ACC112 (cell line): ENCODE results near the gene BCL2L2.
"Not testable (repeated sequence)": the region's sequence is repeated elsewhere in the genome, so short reads cannot be mapped to it uniquely, and the experiment has no call there.

ENCODE experiments used
- H2AFZ ChIP-seq: fragments of 200-600 bp; sonication (generic); one replicate; pipeline ENCODE4 v1.6.0; 2017; ENCODE audit warnings: antibody characterized with exemption, low read length; ENCODE audit not compliant: unreplicated experiment
- H3K27ac ChIP-seq: fragments of 200-600 bp; sonication (generic); 2 replicates; pipeline ENCODE4 v1.5.1; 2014; ENCODE audit warnings: low read depth, mild to moderate bottlenecking, antibody characterized with exemption, low read length, moderate library complexity
- H3K27me3 ChIP-seq: fragments of 200-600 bp; sonication (generic); 2 replicates; pipeline ENCODE4 v1.6.1; 2014; ENCODE audit warnings: mild to moderate bottlenecking, antibody characterized with exemption, low read length, moderate library complexity, mixed read lengths; ENCODE audit not compliant: insufficient read depth
- H3K36me3 ChIP-seq: fragments of 200-600 bp; sonication (generic); 2 replicates; pipeline ENCODE4 v1.6.1; 2016; ENCODE audit warnings: mild to moderate bottlenecking, antibody characterized with exemption, low read length, moderate library complexity, mixed read lengths; ENCODE audit not compliant: insufficient read depth
- H3K4me1 ChIP-seq: fragments of 200-600 bp; sonication (generic); one replicate; pipeline ENCODE4 v1.6.1; 2016; ENCODE audit warnings: low read length, mixed read lengths; ENCODE audit not compliant: insufficient read depth, unreplicated experiment, control insufficient read depth
- H3K4me3 ChIP-seq: fragments of 200-600 bp; sonication (generic); 2 replicates; pipeline ENCODE4 v1.5.1; 2014; ENCODE audit warnings: mild to moderate bottlenecking, low read depth, low read length
- H3K79me2 ChIP-seq: fragments of 200-600 bp; sonication (generic); one replicate; pipeline ENCODE4 v1.6.0; 2016; ENCODE audit warnings: low read length; ENCODE audit not compliant: control insufficient read depth, unreplicated experiment, insufficient read depth

Gene BCL2L2

GRCh38 chr14:23316300-23316699 lies 9.7 kb downstream of the BCL2L2 start:
- Histone ChIP-seq H3K4me3 (no peak overlapping the region), H3K27ac (no peak overlapping the region), H3K36me3 (peaks cover 43% of the 10 kb centered on the region), H3K27me3 (no peaks in the 10 kb centered on the region), H2AFZ (no peak overlapping the region), H3K79me2 (peaks cover 23% of the 10 kb centered on the region), H3K4me1 (peaks cover 17% of the 10 kb centered on the region)

GRCh38 chr14:23319746-23320583 lies 13.3 kb downstream of the BCL2L2 start:
- H3K4me1 ChIP-seq = peaks cover 25% of the 10 kb centered on the region
- H3K4me3 ChIP-seq = peak overlapping the region; percentile 68
- H3K36me3 ChIP-seq = peaks cover 40% of the 10 kb centered on the region
- H3K27ac ChIP-seq = peak overlapping the region; percentile 93
- peaks cover 35% of the 10 kb centered on the region for H3K79me2 ChIP-seq
- no peaks in the 10 kb centered on the region for H3K27me3 ChIP-seq
- peak overlapping the region; percentile 98 for H2AFZ ChIP-seq

- peak within 1 kb of the TSS; percentile 93 for H3K27ac ChIP-seq
- H3K27me3 ChIP-seq = no peaks in the 10 kb centered on the region
- H3K36me3 ChIP-seq = peaks cover 39% of the 10 kb centered on the region
- H2AFZ ChIP-seq = peak within 1 kb of the TSS; percentile 98
- peak within 1 kb of the TSS; percentile 91 for H3K4me3 ChIP-seq
- peaks cover 35% of the 10 kb centered on the region for H3K79me2 ChIP-seq
- H3K4me1 ChIP-seq = peaks cover 20% of the 10 kb centered on the region
Measured at GRCh38 chr14:23320584-23321571, 14.2 kb downstream of the BCL2L2 start, which contains the start of gene PABPN1. Gene PABPN1 (plus strand): TSS chr14:23321457. CDS start chr14:23321470, 13 bp downstream.

GRCh38 chr14:23321572-23322547 lies 15.2 kb downstream of the BCL2L2 start:
- Histone ChIP-seq H3K4me1 (peaks cover 14% of the 10 kb centered on the region), H3K27me3 (no peaks in the 10 kb centered on the region), H3K27ac (peak overlapping the region; percentile 90), H2AFZ (no peak overlapping the region), H3K4me3 (peak overlapping the region; percentile 91), H3K36me3 (peaks cover 37% of the 10 kb centered on the region), H3K79me2 (peaks cover 33% of the 10 kb centered on the region)

GRCh38 chr14:23322568-23323517 lies 16.2 kb downstream of the BCL2L2 start:
- H3K79me2 ChIP-seq = peaks cover 29% of the 10 kb centered on the region
- H3K4me1 ChIP-seq = peaks cover 14% of the 10 kb centered on the region
- peak overlapping the region; percentile 91 for H3K4me3 ChIP-seq
- H3K27ac ChIP-seq = peak overlapping the region; percentile 90
- H3K27me3 ChIP-seq = no peaks in the 10 kb centered on the region
- H2AFZ ChIP-seq = no peak overlapping the region
- peaks cover 28% of the 10 kb centered on the region for H3K36me3 ChIP-seq

GRCh38 chr14:23323838-23324454 lies 17.3 kb downstream of the BCL2L2 start:
- Histone ChIP-seq H3K4me3 (no peak overlapping the region; the same call in 1 of the 2 replicates), H3K79me2 (peaks cover 29% of the 10 kb centered on the region), H3K27me3 (no peaks in the 10 kb centered on the region), H2AFZ (no peak overlapping the region), H3K36me3 (peaks cover 28% of the 10 kb centered on the region), H3K4me1 (peaks cover 14% of the 10 kb centered on the region), H3K27ac (no peak overlapping the region)

GRCh38 chr14:23324455-23324846 lies 17.8 kb downstream of the BCL2L2 start:
- Histone ChIP-seq H3K27me3 (no peaks in the 10 kb centered on the region), H3K36me3 (peaks cover 25% of the 10 kb centered on the region), H3K27ac (no peak overlapping the region), H3K4me3 (no peak overlapping the region), H3K4me1 (peaks cover 14% of the 10 kb centered on the region), H2AFZ (no peak overlapping the region), H3K79me2 (peaks cover 29% of the 10 kb centered on the region)

GRCh38 chr14:23324993-23325392 lies 18.4 kb downstream of the BCL2L2 start:
- H3K4me1 ChIP-seq = peaks cover 14% of the 10 kb centered on the region
- H3K4me3 ChIP-seq = no peak overlapping the region
- H2AFZ ChIP-seq = no peak overlapping the region
- no peak overlapping the region for H3K27ac ChIP-seq
- H3K36me3 ChIP-seq = peaks cover 20% of the 10 kb centered on the region; the same call in 1 of the 2 replicates
- peaks cover 29% of the 10 kb centered on the region for H3K79me2 ChIP-seq
- no peaks in the 10 kb centered on the region for H3K27me3 ChIP-seq

- Histone ChIP-seq H3K36me3 (peaks cover 12% of the 10 kb centered on the region; the same call in 1 of the 2 replicates), H3K79me2 (peaks cover 29% of the 10 kb centered on the region)
- H3K27me3 ChIP-seq, H2AFZ ChIP-seq, H3K27ac ChIP-seq, H3K4me1 ChIP-seq, H3K4me3 ChIP-seq: not testable (repeated sequence)
Measured at GRCh38 chr14:23325746-23326145, 19.1 kb downstream of the BCL2L2 start.
